ENCODE measurements around the gene TTLL9.

DNA sequence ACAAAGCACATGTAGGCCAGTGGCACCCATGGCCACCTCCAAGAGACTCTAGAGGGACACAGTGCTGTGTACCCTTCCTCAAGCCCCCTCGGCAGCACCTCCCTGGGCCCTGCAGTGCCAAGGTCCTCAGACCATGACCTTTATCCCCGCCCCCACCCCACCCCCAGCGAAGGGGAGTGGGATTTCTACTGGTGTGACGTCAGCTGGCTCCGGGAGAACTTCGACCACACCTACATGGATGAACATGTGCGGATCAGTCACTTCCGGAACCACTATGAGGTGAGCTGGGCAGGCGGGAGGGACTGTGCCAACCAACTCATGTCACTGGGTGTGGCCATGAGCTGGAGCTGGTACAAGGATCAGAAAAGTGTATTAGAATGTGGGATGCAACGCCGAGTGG lies 38.0 kb downstream of the TTLL9 start:
- no peak for TF ChIP-seq CTCF (IDR thresholded peaks at IDR 0.05)
- TF ChIP-seq POLR2A (IDR thresholded peaks at IDR 0.05) = no peak

All from adrenal gland (tissue), 5 donors.